ENCODE results near the gene KDM7A.
"Not testable (repeated sequence)": the region's sequence is repeated elsewhere in the genome, so short reads cannot be mapped to it uniquely, and the experiment has no call there.

The KDM7A gene

DNA sequence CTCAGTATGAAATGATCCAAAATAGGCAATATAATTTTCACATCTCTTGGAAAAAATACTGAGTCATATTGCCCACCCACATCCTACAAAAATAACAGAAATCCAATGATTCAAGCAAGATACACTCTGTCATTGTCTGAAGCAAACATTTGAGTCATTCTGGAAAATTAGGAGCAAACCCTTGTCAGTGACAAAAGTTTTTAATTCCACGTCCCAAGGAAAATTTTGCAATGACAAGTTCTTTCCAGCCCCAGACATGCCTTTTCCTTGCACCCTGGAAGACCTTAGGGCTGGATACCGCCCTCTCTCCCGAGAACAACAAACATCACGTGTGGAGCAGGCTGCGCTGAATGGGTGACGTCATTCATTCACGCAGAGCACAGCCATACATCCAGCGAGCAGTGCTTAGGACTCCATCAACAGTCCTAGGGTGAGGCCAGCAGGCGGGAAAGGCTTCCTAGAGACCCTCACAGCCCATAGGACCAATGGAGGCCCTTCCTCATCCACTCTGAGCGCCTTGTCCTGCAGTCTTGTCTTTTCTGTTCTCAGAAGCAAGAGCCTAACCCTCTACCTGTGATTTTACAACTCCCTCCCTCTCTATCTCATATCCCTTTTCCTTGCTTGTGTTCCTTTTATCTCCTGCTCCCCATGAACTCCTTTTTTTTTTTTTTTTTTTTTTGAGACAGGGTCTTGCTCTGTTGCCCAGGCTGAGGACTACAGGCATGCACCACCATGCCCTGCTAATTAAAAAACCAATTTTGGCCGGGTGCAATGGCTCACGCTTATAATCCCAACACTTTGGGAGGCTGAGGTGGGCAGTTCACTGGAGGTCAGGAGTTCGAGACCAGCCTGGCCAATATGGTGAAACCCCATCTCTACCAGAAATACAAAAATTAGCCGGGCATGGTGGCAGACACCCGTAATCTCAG lies 23.5 kb upstream of the KDM7A start:
- no peak for DNase-seq (ENCODE audit: low read depth in 2 of 2)

GRCh38 chr7:140197938-140198337 lies 21.2 kb upstream of the KDM7A start:
- no peak for DNase-seq (ENCODE audit: low read depth in 2 of 2)

DNA sequence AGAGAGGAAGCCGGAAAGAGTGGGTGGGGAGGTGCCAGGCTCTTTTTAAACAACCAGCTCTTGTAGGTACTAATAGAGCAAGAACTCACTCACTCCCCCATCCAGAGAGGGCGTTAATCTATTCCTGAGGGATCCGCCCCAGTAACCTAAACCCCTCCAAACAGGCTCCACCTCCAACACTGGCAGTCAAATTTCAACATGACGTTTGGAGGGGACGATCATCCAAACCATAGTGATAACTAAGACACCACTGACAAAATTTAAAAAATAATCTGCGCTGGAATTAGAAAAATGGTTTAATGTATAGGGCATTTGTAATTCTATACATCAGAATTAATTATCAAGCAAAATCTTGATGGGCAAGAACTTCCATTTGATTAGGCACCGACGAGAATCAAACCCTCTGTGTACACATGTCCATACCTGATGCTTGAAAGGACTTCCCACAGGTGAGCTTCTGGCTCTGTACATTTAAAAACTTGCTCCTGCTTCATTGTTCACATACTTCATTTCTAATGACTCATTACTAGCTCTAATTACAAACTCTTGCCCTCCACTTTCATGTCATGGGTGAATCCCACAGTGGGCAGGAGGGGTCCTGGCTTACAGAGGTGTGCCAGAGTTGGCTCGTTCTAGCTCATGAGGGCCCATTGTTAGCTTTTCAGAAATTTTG lies 20.6 kb upstream of the KDM7A start:
- no peak for DNase-seq (ENCODE audit: low read depth in 2 of 2)

DNA sequence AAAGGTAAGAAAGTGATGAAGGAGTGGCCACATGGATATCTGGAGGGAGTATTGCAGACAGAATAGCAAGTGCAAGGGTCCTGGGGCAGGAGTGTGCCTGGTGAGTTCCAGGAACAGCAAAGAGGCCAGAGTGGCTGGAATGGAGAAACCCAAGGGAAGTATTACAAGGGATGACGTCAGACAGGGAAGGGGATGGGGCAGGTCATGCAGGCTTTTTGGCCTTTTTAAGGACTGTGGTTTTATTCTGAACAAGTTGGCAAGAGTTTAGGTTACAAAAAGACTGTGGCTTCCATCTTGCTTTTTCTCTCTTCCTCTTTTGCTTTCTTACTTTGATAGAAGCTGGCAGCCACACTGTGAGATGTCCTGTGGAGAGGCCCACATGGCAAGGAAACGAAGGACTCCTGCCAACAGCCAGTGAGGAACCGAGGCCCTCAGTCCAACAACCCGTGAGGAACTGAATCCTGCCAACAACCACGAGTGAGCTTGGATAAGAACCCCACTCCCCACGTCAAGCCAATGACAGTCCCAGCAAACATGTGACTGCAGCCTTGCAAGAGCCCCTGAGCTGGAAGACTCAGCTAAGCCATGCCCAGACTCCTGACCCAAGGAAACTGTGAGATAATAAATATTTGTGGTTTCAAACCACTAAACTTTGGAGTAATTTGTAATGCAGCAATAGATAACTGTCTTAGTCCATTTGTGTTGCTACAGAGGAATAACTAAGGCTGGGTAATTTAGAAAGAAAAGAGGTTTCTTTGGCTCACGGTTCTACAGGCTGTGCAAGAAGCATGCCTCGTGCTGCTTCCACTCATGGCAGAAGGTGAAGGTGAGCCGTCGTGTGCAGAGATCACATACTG lies 19.8 kb upstream of the KDM7A start:
- DNase-seq (ENCODE audit: low read depth in 2 of 2): no peak

- no peak for DNase-seq (ENCODE audit: low read depth in 2 of 2)
These were observed 19.1 kb upstream of the KDM7A start for GRCh38 chr7:140195859-140196258.

DNA sequence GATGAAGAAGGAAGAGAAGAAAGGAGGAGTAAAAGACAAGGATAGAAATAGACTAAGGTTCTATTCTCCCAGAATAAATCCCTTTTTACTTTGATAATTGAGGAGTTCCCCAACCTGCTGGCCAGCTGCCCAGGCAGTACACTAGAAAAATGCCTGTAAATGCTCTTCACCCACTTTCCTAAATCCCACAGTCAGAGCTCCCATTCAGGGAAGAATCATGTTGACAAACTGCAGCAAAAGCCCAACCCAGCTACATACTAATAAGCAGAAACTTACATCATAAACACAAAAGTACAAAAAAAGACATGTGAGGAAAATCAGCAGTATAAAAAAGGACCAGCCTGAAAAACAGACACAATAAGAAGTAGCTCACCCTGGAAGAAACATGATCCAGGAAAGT lies 15.8 kb upstream of the KDM7A start:
- no peak for DNase-seq (ENCODE audit: low read depth in 2 of 2)

DNA sequence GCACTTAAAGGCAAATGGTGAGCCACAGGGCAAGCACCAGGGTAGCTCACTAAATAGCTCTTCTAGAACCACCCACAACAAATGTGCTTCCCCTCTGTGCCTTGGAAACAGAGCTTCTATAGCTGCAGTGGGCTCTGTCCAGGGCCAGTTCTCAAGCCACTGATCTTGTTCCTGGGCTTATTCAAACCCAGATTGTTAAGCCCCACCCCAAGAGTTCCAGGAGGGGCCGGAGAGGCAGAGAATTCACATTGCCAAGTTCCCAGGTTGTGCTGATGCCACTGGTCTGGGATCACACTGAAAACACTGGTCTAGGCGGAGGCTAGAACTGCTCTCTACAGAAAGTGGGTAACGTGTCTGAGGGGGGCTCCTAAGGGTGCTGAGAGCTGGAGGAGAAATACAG lies 15.4 kb upstream of the KDM7A start:
- DNase-seq (ENCODE audit: low read depth in 2 of 2): no peak

GRCh38 chr7:140190588-140190987 lies 13.8 kb upstream of the KDM7A start:
- no peak for DNase-seq (ENCODE audit: low read depth in 2 of 2)

DNA sequence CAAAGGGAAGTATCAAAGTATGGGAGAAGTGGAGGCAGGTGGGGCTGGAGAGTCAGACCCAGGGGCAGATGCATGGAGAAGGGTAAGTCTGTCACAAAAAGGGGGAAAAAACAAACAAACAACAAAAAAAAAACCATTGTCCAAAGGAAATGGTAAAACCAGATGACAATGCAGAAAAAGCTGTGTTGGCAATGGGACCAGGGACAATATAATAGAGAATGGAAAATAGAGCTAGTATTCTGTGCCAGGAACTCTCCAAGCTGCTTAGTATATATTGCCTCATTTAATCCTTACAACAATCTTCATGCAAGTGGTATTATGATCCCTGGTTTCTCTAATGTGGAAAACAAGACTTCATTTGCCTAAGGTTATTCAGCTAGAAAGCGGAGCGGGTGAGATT lies 13.1 kb upstream of the KDM7A start:
- no peak for DNase-seq (ENCODE audit: low read depth in 2 of 2)

DNA sequence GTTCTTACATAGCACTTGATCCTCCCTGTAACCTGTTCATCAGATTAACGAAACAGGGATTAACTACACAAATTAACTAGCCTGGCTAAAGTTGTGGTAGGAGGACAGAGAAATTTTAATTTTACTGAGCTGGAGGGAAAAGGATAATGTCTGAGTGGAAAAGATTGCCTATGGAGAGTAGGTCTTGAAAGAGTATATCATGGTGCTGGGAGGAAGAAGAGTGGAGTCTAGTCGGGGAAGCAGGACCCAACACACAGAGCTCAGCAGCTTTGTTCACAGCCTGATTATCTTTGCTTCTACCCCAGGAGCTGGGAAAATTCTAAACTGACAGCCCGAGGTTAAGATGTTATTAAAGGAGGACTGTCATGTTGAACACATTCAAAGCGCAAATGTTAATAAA lies 6.1 kb upstream of the KDM7A start:
- no peak for DNase-seq (ENCODE audit: low read depth in 2 of 2)

GRCh38 chr7:140179339-140179738 lies 2.6 kb upstream of the KDM7A start:
- DNase-seq (ENCODE audit: low read depth in 2 of 2): no peak

DNA sequence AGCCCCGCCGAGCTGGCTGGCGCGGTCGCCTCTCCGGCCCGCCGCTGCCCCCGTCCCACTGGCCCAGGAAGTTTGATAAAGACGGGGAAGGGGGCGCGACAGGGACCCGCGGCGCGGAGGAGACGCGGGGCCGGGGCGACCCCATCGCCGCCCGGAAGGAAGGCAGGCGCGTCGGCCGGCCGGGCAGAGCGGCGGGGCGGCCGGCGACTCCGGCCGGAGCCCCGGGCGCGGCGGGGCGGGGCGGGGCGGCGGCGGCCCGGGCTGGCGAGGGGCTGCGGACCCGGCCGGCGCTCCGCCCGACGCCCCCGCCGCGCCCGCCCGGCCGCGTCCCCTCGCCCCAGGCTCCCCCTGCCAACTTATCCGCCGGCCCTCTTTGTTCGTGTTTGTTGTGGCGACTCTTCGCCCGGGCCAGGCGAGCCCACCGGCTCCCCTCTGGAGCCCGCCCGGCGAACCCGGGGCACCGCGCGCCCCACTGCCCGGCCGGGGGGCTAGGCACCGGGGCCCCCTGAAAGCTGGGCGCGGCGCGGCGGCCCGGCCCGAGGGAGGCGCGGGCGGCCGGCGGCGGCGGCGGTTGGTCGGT lies 571 bp downstream of the KDM7A start:
- no peak for DNase-seq (ENCODE audit: low read depth in 2 of 2)

- DNase-seq (ENCODE audit: low read depth in 2 of 2): peak; percentile 78 to 88
These were observed 1.3 kb downstream of the KDM7A start for GRCh38 chr7:140175221-140176121.

DNA sequence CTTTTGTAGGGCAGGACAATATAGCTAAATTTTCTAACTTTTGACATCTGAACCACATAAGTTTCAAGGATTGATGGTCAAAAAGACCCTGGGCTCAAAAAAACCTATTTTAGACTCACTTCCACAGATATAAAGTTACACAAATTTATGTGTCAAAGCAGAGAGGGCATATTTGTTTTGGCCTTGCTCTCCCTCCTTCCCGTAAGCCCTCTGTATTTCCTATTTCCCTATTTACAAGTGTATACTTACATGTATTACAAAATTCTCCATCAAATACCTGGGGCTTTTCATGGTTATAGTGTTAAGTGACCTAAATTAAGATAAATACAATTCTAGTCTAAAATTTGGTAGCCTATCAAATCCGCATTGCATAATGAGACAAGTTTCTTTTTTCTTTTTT lies 2.6 kb downstream of the KDM7A start:
- no peak for DNase-seq (ENCODE audit: low read depth in 2 of 2)

DNA sequence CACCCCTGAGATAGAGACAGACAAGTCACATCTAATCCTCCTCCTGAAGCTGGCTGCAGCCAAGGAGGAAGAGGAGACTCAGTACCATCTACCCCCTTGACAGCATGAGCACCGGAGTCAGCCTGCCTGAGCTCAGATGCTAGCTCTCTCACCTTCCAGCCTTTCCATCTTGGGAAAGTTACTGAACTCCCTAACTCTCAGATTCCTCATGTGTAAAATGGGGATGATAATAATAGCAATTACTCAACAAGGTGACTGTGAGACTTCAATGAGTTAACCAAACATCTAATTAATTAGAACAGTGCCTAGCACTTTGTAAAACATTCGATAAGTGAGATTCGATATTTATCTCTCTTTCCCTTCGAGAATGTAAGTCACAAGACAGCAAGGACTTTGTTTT lies 6.4 kb downstream of the KDM7A start:
- no peak for DNase-seq (ENCODE audit: low read depth in 2 of 2)

DNA sequence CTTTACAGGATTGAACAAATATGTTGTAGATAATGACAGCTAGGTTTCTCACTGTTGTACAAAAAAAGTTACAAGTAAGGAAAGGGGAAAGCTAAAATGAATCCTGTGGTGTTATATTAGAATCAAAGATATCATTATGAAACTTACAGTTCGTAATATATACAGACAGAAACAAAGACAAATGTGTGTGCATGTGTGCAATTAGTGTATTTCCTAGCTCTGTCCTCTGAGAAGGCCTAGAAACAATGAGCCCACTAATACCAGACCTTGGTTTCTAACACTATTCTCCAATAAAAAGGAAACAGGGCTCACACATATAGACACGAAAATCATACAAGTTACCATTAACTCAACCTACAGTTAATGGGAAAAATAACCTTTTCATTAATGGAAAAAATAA lies 8.0 kb downstream of the KDM7A start:
- no peak for DNase-seq (ENCODE audit: low read depth in 2 of 2)

DNA sequence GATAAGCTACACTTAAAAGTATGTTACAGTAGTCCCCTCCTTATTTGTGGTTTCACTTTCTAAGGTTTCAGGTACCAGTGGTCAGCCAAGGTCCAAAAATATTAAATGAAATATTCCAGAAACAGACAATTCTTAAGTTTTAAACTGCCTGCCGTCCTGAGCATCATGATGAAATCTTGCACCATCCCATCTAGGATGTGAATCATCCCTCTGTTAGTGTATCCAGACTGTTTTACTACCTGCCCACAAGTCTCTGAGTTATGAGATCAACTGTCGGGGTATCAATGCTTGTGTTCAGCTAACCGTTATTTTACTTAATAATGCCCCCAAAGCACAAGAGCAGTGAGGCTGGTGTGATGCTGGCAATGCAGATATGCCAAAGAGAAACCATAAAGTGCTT lies 11.4 kb downstream of the KDM7A start:
- DNase-seq (ENCODE audit: low read depth in 2 of 2): no peak

DNA sequence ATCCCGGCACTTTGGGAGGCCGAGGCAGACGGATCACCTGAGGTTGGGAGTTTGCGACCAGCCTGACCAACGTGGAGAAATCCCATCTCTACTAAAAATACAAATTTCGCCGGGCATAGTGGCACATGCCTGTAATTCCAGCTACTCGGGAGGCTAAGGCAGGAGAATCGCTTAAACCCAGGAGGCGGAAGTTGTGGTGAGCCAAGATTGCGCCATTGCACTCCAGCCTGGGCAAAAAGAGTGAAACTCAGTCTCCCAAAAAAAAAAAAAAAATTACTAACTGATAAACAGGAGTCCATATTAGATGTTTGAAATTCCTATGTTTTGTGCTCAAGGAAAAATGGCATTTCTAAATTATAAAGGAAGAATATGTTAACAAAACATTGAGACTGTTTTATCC lies 14.7 kb downstream of the KDM7A start:
- DNase-seq (ENCODE audit: low read depth in 2 of 2): not testable (repeated sequence)

- no peak for DNase-seq (ENCODE audit: low read depth in 2 of 2)
These were observed 15.7 kb downstream of the KDM7A start for GRCh38 chr7:140161047-140161446.

- DNase-seq (ENCODE audit: low read depth in 2 of 2): no peak
These were observed 16.5 kb downstream of the KDM7A start for GRCh38 chr7:140160308-140160707.

GRCh38 chr7:140159497-140159896 lies 17.3 kb downstream of the KDM7A start:
- no peak for DNase-seq (ENCODE audit: low read depth in 2 of 2)

Data from stimulated activated CD8-positive, alpha-beta memory T cell treated with anti-CD3 and anti-CD28 coated beads, Interleukin-15, amount 100 ng/mL, for 4 hours (primary cell).